IMR-90 (cell line): ENCODE data around the gene PIP5K1A. TPM values are rescaled to one million over a fixed set of nuclear protein-coding genes. Genes with fewer than 3 reads are reported as not detected.

Experiments
- ATAC-seq: fragments of 200-7000 bp; cut with Tn5 transposase; 2 replicates; pipeline ENCODE4 v1.9.1; 2020; ENCODE audit warnings: low read depth, mild to moderate bottlenecking, moderate library complexity
- BruUV-seq: library from RNA; stranded (reverse); fragments of 400-500 nt; replicated peaks from 2 replicates; lab custom pipeline; 2021; lab: Mats Ljungman, UMichigan
- CTCF ChIA-PET: fragments of 300-600 bp; formaldehyde crosslinking; extraction: SDS; loops from one replicate; lab custom pipeline; 2021; ENCODE audit warnings: antibody characterized with exemption; lab: Yijun Ruan, JAX
- POLR2A ChIA-PET: fragments of 300-600 bp; sonication (Branson Sonifier 250); formaldehyde crosslinking; loops from one replicate; lab custom pipeline; 2022; ENCODE audit warnings: antibody characterized with exemption; ENCODE audit not compliant: unreplicated experiment; lab: Charles Lee
- DNase-seq: peaks from one replicate; pipeline ENCODE4 v3.0.0; 2013
- H2AFZ ChIP-seq: replicated peaks from 2 replicates; pipeline ENCODE3; 2013; ENCODE audit warnings: low read length, mild to moderate bottlenecking; ENCODE audit not compliant: poor library complexity
- H2AK5ac ChIP-seq: 2 replicates; pipeline ENCODE4 v1.6.1; 2013; ENCODE audit warnings: low read depth, low read length, inconsistent platforms
- H2AK9ac ChIP-seq: replicated peaks from 2 replicates; pipeline ENCODE3; 2013; ENCODE audit warnings: mild to moderate bottlenecking, low read depth, low read length, moderate library complexity; ENCODE audit not compliant: poor library complexity
- H2BK120ac ChIP-seq: 2 replicates; pipeline ENCODE4 v1.6.1; 2013; ENCODE audit warnings: low read depth, low read length, inconsistent platforms
- H2BK15ac ChIP-seq: 3 replicates; pipeline ENCODE4 v1.6.1; 2013; ENCODE audit warnings: low read depth, low read length, inconsistent platforms
- H2BK20ac ChIP-seq: 2 replicates; pipeline ENCODE4 v1.6.1; 2013; ENCODE audit warnings: low read depth, mild to moderate bottlenecking, inconsistent platforms, low read length, moderate library complexity
- H2BK5ac ChIP-seq: 2 replicates; pipeline ENCODE4 v1.6.1; 2013; ENCODE audit warnings: mild to moderate bottlenecking, low read depth, low read length, inconsistent platforms; ENCODE audit not compliant: poor library complexity, severe bottlenecking
- H3K14ac ChIP-seq: replicated peaks from 2 replicates; pipeline ENCODE4 v1.6.1; 2013; ENCODE audit warnings: low read depth, low read length, inconsistent platforms
- H3K18ac ChIP-seq: 2 replicates; pipeline ENCODE4 v1.6.1; 2013; ENCODE audit warnings: low read depth, low read length, control low read depth
- H3K23ac ChIP-seq: 2 replicates; pipeline ENCODE4 v1.6.1; 2013; ENCODE audit warnings: low read depth, low read length, inconsistent platforms
- H3K27ac ChIP-seq: 2 replicates; pipeline ENCODE4 v1.5.1; 2013; ENCODE audit warnings: mild to moderate bottlenecking, control low read depth, low read length; ENCODE audit not compliant: insufficient read depth
- H3K27me3 ChIP-seq: 2 replicates; pipeline ENCODE4 v1.6.1; 2013; ENCODE audit warnings: low read length; ENCODE audit not compliant: control insufficient read depth, insufficient read depth
- H3K36me3 ChIP-seq: 2 replicates; pipeline ENCODE4 v1.6.1; 2013; ENCODE audit warnings: low read length, mixed read lengths; ENCODE audit not compliant: control insufficient read depth, insufficient read depth
- H3K4ac ChIP-seq: 2 replicates; pipeline ENCODE4 v1.6.1; 2013; ENCODE audit warnings: low read depth, low read length, inconsistent platforms
- H3K4me1 ChIP-seq: 2 replicates; pipeline ENCODE4 v1.6.1; 2013; ENCODE audit warnings: low read length, mixed read lengths; ENCODE audit not compliant: control insufficient read depth, insufficient read depth
- H3K4me2 ChIP-seq: 2 replicates; pipeline ENCODE4 v1.6.1; 2013; ENCODE audit warnings: low read depth, mild to moderate bottlenecking, control low read depth, low read length, moderate library complexity
- H3K4me3 ChIP-seq: 2 replicates; pipeline ENCODE4 v1.5.1; 2013; ENCODE audit warnings: low read depth, mild to moderate bottlenecking, control low read depth, low read length, moderate library complexity; ENCODE audit not compliant: insufficient read depth
- H3K56ac ChIP-seq: 2 replicates; pipeline ENCODE4 v1.6.1; 2013; ENCODE audit warnings: low read length, inconsistent platforms; ENCODE audit not compliant: insufficient read depth; ENCODE audit errors: extremely low read depth
- H3K79me1 ChIP-seq, 2 experiments: 2 replicates each; pipeline ENCODE4 v1.6.1; 2013; ENCODE audit warnings: low read length in 2 of 2, inconsistent platforms in 1 of 2, low read depth in 1 of 2
- H3K9ac ChIP-seq: 2 replicates; pipeline ENCODE4 v1.6.1; 2013; ENCODE audit warnings: low read depth, low read length, control low read depth
- H3K9me1 ChIP-seq: 2 replicates; pipeline ENCODE4 v1.6.1; 2013; ENCODE audit warnings: low read length, inconsistent platforms; ENCODE audit not compliant: insufficient read depth
- H3K9me3 ChIP-seq: 2 replicates; pipeline ENCODE4 v1.6.1; 2013; ENCODE audit warnings: low read length; ENCODE audit not compliant: control insufficient read depth, insufficient read depth
- H4K20me1 ChIP-seq: 2 replicates; pipeline ENCODE4 v1.6.1; 2013; ENCODE audit warnings: low read length, inconsistent platforms; ENCODE audit not compliant: insufficient read depth
- H4K5ac ChIP-seq: 2 replicates; pipeline ENCODE4 v1.6.1; 2013; ENCODE audit warnings: mild to moderate bottlenecking, low read depth, low read length, control low read depth
- H4K8ac ChIP-seq, 2 experiments: 2 replicates each; pipeline ENCODE4 v1.6.1; 2013; ENCODE audit warnings: low read depth in 2 of 2, low read length in 2 of 2, control low read depth in 1 of 2, inconsistent platforms in 1 of 2
- H4K91ac ChIP-seq: 2 replicates; pipeline ENCODE4 v1.6.1; 2013; ENCODE audit warnings: low read depth, low read length, inconsistent platforms; ENCODE audit not compliant: insufficient read depth
- CEBPB ChIP-seq: IDR thresholded peaks from 2 replicates; pipeline ENCODE4 v1.6.1; 2012; ENCODE audit warnings: low read depth, low read length, improper control_type of control experiment
- FOS ChIP-seq: fragments of 150-350 bp; IDR thresholded peaks from 2 replicates; pipeline ENCODE4 v1.6.1; 2016; ENCODE audit warnings: low read depth, low read length
- WGBS, 2 experiments: methylation state at CpG; one replicate each; pipeline versions ENCODE4 v1.1.5 to v1.1.7; 2013; ENCODE audit warnings: missing lambda C conversion rate in 2 of 2; ENCODE audit not compliant: insufficient read length in 1 of 2; ENCODE audit errors: extremely low coverage in 2 of 2; 5-methylcytosine and 5-hydroxymethylcytosine counted together
- dilution Hi-C: fragments of 300-500 bp; cut with HindIII; formaldehyde crosslinking; loops from one replicate; pipeline ENCODE4 v1.14.3; 2018; ENCODE audit warnings: low sequenced_read_pairs; ENCODE audit not compliant: unreplicated experiment
- in situ Hi-C: fragments of 300-500 bp; cut with MboI; formaldehyde crosslinking; loops from 3 replicates; pipeline ENCODE4 v1.14.3; 2019; ENCODE audit warnings: low sequenced_read_pairs, inconsistent platforms, mixed read lengths
- intact Hi-C: fragments of 100-400 bp; cut with micrococcal nuclease; formaldehyde crosslinking; loops from 2 replicates; pipeline ENCODE4 v1.10.0; 2022
- polyA plus RNA-seq, 3 experiments: library from polyadenylated mRNA; depleted of rRNA; stranded (reverse); fragments of >200 nt; gene quantifications; 2 replicates each; pipeline ENCODE4 v1.2.3, GENCODE V29; 2012; ENCODE audit warnings: low replicate concordance in 1 of 3
- total RNA-seq: library from RNA; depleted of rRNA; stranded (reverse); fragments of >200 nt; gene quantifications from 2 replicates; pipeline ENCODE4 v1.2.3, GENCODE V29; 2012

The PIP5K1A gene
- total and polyA plus RNA-seq, 2 of the 4 experiments (the other 2 are of a cell fraction): 59.1 to 105 TPM

GRCh38 chr1:151176514-151177045 is 21.8 kb upstream of the PIP5K1A start:
- Histone ChIP-seq H3K79me1 (no peaks in the 10 kb centered on the region; a peak in 1 of 4 replicates), H2AK5ac (no peak overlapping the region), H3K36me3 (peaks cover 42% of the 10 kb centered on the region), H3K14ac (no peak overlapping the region), H2BK5ac (no peak overlapping the region), H2BK20ac (no peak overlapping the region), H3K56ac (no peak overlapping the region), H3K23ac (no peak overlapping the region), H3K9me3 (no peaks in the 10 kb centered on the region), H3K4ac (no peak overlapping the region), H3K9me1 (no peaks in the 10 kb centered on the region), H2AK9ac (no peak overlapping the region), H3K9ac (no peak overlapping the region), H3K4me2 (no peak overlapping the region), H2BK15ac (no peak overlapping the region), H3K4me3 (no peak overlapping the region), H3K27me3 (no peaks in the 10 kb centered on the region), H4K91ac (no peak overlapping the region), H2AFZ (no peak overlapping the region), H4K20me1 (no peaks in the 10 kb centered on the region), H3K27ac (no peak overlapping the region), H4K5ac (no peak overlapping the region), H2BK120ac (no peak overlapping the region), H3K18ac (no peak overlapping the region), H4K8ac (no peak overlapping the region), H3K4me1 (peaks cover 2% of the 10 kb centered on the region; the same call in 1 of the 2 replicates)
- WGBS, 2 experiments: 94% methylated on average over 12 of the region's 17 CpGs; no CpG with 5 or more reads in 1 of the 2 experiments
- TF ChIP-seq CEBPB (peak; percentile 42; the same call in 1 of the 2 replicates), FOS (no peak)
- ChIA-PET CTCF (interaction anchor here (1.0 kb wide), 1 partner anchor 13 kb away, joined by 3 read pairs; no protein-coding TSS in a partner anchor), POLR2A (no interaction called here)
- ATAC-seq (no peak), DNase-seq (no peak)
- dilution Hi-C loops: no loop called here
- BruUV-seq: TSS peak; percentile 47
- intact Hi-C loops: no loop called here
- in situ Hi-C loops: no loop called here
